Stimulated activated CD4-positive, alpha-beta T cell treated with anti-CD3 and anti-CD28 coated beads, Interleukin-1b, Interleukin-23, amount 100 ng/mL, for 24 hours (primary cell): ENCODE measurements around the gene MYCBPAP.
"Not testable (repeated sequence)": the region's sequence is repeated elsewhere in the genome, so short reads cannot be mapped to it uniquely, and the experiment has no call there.

ENCODE experiments used
- DNase-seq, 4 experiments: peaks; one replicate each; pipeline ENCODE4 v3.0.0-alpha.2; 2020; ENCODE audit warnings: low read depth in 4 of 4, low spot score in 1 of 4

The MYCBPAP gene

DNA sequence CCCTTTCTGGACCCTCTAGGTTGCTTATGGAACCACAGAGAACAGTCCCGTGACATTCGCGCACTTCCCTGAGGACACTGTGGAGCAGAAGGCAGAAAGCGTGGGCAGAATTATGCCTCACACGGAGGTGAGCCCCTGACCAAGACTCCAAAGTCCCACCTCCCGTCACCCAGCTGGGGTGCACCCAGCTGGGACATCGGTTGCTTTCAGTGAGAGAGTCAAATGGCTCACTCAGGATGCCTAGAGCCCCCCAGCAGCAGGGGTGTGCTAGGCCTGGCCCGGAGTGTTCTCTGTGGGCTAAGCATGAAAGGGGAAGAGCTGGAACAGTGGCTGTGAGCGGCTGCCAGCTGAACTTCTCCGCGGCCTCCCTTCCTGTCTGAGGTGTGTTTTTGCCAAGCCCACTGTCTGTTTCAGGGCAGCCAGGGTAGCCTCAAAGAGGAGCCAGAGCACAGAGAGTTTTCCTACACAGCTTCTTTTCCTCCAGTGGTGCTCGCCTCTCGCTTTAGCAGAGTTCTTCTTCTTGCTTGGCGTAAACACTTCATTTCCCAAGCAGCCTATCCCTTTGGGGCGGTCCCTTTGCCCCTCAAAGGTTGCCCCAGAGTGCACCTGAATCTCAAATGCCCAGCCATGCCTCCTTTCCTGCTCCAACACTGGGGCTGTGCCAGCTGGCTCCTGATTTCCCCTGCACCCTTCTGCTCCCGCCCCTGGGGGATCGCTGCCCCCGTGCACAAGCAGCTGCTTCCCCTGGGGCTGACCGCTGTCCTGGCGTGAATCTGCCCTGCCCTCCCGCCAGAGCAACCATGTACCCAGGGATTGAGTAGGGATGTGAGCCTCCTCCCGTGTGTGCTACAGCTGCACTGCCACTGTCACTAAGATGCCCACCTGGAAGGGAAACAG, 37.0 kb upstream of the MYCBPAP start:
- DNase-seq: no peak

DNA sequence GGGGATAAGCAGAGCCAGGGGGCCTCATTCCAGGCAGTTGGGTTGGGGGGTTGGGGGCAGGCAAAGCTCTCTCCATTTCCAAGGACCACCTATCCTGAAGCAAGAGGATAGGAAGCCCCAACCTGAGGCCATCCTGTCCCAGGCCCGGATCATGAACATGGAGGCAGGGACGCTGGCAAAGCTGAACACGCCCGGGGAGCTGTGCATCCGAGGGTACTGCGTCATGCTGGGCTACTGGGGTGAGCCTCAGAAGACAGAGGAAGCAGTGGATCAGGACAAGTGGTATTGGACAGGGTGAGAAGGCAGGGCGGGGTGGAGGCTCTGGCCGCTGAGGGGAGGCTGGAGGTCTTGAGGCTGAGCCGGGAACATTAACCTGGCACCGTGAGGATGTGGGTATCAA, 36.0 kb upstream of the MYCBPAP start:
- DNase-seq: no peak

DNA sequence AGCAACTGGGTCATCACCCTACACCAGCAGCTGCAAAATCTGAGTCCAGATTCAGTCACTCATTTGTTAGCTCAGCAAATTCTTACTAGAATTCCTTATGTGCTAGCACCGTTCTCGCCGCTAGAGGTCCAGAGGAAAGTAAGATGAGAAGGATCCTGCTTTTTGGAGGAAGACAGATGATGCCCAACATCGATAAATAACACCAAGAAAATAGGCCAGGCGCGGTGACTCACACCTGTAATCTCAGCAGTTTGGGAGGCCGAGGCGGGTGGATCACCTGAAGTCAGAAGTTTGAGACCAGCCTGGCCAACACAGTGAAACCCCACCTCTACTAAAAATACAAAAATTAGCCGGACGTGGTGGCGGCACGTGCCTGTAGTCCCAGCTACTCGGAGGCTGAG, 35.5 kb upstream of the MYCBPAP start:
- DNase-seq: not testable (repeated sequence)

DNA sequence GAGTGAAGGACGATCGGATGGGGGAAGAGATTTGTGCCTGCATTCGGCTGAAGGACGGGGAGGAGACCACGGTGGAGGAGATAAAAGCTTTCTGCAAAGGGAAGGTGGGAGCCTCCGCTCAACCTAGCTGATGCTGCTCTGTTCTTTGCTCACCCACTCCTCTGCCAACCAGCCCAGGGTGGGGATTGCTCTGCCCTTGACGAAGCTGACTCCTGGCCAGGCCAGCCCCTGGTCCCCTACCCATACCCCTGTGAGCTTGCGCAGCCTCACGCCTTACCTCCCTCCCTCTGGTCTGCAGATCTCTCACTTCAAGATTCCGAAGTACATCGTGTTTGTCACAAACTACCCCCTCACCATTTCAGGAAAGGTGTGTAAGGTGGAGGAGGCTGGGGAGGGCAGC, 34.3 kb upstream of the MYCBPAP start:
- no peak for DNase-seq

DNA sequence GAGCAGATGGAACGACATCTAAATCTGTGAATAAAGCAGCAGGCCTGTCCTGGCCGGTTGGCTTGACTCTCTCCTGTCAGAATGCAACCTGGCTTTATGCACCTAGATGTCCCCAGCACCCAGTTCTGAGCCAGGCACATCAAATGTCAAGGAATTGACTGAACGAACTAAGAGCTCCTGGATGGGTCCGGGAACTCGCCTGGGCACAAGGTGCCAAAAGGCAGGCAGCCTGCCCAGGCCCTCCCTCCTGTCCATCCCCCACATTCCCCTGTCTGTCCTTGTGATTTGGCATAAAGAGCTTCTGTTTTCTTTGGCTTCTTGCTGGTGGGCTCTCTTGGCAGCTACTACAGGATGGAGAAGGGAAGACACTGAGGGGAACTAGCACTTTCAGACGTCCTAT, 33.7 kb upstream of the MYCBPAP start:
- no peak for DNase-seq

DNA sequence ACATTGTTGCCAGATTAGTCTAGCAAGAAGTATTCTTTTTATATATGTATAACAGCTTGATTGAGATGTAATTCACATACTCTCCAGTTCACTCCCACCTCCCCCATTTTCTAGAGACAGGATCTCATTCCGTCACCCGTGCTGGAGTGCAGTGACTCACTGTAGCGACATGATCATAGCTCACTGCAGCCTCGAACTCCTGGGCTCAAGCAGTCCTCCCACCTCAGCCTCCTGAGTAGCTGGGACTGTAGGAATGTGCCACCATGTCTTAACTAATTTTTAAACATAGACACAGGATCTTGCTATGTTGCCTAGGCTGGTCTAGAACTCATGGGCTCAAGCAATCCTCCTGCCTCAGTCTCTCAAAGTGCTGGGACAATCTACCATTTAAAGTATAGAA, 32.9 kb upstream of the MYCBPAP start:
- DNase-seq: no peak

DNA sequence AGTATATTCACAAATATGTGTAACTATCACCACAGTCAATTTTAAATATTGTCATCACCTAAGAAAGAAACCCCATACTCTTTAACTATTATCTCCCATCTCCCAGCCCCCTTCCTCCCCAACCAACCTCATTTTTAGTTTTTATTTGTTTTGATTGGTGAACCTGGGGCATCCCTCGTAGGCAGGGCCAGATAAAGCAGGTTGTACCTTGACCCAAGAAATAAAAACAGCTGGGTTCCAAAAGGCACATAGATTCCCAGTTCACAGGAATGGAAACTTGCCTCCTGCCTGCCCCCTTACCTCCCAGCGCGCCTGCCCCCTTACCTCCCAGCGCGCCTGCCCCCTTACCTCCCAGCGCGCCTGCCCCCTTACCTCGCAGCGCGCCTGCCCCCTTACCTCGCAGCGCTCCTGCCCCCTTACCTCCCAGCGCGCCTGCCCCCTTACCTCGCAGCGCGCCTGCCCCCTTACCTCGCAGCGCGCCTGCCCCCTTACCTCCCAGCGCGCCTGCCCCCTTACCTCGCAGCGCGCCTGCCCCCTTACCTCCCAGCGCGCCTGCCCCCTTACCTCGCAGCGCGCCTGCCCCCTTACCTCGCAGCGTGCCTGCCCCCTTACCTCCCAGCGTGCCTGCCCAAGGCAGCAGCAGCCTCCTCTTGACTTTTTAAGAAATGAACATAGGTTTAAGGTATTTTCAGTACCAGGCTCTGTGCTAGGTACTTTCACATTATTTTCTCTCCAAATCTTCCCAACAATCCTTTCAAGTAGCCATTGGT, 32.3 kb upstream of the MYCBPAP start:
- not testable (repeated sequence) for DNase-seq

DNA sequence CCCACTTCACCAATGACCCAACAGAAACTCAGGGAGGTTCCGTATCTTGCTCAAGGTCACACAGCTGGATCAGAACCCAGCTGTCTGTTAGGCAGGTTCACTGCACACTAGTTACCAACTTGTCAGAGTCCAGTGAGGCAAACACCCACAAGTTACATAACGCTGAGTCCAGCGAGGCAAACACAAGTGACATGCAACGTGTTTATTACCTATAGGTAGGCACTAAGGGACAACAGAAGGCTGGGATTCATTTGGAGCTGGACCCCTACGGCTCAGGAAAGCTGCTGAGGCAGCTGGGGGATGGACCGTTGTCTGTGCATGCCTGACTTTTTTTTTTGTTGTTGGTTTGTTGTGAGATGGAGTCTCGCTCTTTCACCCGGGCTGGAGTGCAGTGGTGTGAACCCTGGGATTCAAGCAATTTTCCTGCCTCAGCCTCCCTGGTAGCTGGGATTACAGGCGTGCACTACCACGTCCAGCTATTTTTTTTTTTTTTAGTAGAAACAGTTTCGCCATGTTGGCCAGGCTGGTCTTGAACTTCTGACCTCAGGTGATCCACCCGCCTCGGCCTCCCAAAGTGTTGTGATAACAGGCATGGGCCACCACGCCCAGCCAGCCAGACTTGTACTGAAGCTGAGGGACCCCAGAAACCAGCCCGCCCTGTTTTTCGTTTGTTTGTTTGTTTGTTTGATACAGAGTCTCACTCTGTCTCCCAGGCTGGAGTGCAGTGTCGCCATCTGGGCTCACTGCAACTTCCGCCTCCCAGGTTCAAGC, 31.5 kb upstream of the MYCBPAP start:
- no peak for DNase-seq

DNA sequence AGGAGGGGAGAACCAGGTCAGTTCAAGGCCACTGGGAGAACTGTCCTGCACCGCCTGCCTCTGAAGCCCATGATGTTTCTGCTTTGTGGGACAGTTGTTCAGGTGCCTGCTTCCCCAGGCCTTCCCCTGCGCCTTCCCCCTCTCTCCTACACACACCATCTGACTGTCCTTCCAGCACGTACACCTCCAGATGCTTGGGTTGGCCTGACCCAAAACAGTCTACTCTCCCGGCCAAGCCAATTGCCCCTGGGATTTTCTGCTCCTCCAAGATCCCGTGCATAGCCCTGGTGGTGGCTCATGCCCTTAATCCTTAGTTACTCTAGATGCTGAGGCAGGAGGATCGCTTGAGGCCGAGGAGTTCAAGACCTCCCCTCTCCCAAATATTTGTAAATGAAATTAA, 30.3 kb upstream of the MYCBPAP start:
- DNase-seq: no peak

DNA sequence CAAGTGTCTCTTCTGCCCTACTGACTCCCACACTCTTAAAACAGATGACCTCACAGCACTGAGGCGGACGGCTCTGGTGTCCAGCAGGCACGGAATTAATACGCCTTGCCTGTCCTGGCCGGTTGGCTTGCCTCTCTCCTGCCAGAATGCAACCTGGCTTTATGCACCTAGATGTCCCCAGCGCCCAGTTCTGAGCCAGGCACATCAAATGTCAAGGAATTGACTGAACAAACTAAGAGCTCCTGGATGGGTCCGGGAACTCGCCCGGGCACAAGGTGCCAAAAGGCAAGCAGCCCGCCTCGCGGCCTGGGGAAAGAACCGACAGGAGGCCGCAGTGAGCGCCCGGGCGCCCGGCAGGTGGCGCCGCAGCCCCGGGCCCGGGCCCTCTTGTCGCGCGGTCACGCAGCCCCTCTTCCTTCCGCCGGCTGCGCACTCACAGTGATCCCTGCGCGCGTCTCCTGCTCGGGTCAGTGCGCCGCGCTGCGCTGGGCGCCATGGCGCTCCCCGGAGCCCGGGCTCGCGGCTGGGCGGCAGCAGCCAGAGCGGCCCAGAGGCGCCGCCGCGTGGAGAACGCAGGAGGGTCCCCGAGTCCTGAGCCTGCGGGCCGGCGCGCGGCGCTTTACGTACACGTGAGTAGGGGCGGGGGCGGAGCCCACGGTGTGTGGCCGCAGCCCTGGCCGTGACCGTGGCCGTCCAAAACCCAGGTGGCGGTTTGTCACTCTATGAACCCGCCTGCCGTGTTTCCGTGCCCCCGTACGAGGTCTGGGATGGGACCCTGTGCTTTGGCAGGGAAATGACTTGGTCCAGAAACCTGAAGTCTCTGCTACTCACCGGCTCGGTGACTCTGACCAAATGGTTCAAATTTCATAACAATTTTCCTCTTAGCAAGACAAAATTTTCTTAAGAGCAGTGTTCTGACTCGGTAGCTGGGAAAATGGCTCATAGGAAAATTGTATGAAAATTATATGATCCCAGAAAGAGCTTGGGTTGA, 29.6 kb upstream of the MYCBPAP start, which contains the start of gene RSAD1:
Gene RSAD1 (plus strand): TSS at position 470 of the 991 bp plus-strand sequence. CDS start 25 bp downstream, at position 495.
- DNase-seq: peak; percentile 67 to 78 (median 71)

DNA sequence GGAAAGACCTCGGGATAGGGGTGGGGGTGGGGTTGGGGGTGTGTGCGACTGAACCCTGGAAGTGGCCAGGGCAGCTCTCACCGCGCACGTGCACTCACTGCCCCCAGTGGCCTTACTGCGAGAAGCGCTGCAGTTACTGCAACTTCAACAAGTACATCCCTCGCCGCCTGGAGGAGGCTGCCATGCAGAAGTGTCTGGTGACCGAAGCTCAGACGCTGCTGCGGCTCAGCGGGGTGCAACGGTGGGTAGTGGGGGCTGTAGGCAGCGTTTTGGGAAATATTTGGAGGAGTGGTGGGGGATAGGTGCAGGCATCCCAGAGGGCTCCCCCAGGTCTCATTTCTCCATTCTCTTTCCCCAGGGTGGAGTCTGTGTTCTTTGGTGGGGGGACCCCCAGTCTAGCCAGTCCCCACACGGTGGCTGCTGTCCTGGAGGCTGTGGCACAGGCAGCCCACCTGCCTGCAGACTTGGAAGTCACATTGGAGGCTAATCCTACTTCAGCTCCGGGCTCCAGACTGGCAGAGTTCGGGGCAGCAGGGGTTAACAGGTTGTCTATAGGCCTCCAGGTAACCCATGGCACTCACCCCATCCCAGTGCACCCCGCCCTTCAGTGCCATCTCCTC, 28.6 kb upstream of the MYCBPAP start:
- peak; percentile 26 to 60 (median 44) for DNase-seq

DNA sequence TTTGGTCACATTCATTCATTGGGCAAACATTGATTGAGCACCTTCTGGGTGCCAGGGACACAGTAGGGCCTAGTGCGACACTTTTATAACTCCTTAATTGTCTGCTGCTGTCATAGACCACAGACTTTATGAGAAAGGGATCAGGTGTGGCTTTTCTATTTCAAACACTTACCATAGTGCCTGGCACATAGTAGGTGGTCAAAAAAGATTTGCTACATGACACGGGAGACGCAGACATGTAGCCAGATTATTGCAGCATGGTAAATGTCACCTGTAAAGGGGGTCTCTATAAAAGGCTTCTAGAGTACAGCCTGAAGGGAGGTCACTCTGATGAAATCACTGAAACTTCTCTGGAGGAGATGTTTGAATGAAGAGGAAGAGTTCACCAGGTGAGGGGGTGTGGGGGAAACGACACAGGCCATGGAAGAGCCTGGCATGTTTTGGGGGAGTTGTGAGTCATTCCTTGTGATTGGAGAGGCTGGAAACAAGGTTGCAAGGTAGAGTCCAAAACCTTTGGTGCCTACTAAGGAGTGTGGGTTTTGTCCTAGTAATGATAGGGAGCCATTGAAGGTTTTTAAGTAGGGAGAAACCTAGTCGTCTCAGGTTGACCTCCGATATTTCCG, 28.0 kb upstream of the MYCBPAP start:
- no peak for DNase-seq

DNA sequence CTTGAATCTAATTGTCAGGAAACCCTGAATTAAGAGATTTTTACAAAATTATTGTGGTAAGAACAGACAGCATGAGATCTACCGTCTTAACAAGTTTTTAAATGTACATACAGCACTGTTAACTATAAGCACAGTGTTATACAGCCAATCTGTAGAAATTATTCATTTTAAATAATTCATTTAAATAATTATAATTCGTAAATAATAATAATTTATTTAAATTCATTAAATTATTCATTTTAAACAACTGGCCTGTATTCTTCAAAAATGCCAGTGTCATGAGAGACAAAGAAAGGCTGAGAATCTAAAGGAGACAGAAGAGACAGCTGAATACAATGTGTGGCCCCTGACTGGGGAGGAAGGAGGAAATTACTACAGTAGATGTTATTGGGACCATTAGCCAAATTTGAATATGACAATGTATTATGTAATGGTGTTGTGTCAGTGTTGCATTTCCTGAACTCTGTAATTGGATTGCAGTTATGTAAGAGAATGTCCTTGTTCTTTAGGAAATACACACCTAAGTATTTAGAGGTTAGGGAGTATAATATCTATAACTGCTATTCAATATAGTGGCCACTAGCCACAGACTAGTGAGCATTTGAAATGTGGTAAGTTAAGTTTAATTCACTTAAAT, 27.3 kb upstream of the MYCBPAP start:
- no peak for DNase-seq

DNA sequence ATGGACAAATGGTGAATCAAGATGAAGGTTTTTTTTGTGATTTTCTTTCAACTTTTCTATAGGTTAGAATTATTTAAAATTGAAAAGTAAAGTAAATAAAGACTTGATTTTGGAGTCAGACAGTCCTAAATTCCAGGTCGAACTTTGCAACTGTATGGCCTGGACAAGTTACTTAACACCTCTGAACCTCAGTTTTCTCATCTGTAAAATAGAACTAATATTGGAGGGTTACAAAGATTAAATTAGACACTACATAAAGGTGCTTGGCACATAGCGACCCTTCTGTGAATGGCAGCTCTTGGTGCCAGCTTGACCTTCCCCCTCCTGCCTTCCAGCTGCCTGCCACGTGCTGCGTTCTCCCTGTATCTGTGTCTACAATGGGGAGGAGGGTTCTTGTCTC, 26.6 kb upstream of the MYCBPAP start:
- DNase-seq: no peak

DNA sequence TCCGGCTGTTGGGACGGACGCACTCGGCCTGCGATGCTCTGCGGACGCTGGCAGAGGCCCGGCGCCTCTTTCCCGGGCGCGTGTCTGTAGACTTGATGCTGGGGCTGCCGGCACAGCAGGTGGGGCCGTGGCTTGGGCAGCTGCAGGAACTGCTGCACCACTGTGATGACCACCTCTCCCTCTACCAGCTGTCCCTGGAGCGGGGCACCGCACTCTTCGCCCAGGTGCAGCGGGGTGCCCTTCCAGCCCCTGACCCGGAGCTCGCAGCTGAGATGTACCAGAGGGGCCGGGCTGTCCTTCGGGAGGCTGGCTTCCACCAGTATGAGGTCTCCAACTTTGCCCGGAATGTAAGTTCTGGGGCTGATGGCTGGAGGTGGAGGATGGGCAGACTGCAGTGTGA, 26.1 kb upstream of the MYCBPAP start:
- DNase-seq: no peak

DNA sequence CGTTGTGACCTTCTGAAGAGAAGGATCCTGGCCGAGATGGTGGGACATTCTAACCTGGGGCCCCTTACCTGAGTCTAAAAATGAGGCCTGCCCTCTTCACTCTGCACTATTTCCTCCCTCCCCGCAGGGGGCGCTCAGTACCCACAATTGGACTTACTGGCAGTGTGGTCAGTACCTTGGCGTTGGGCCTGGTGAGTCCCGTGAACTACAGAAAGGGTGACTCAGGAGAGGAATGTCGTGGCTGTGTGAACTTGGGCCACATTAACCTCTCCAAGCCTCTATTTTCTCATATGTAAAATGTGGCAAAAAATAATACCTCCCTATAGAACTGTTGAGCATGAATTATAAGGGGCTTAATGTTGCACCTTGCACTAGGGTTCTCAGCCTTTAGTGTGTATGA, 25.7 kb upstream of the MYCBPAP start:
- peak; percentile 49 to 65 (median 52) for DNase-seq

DNA sequence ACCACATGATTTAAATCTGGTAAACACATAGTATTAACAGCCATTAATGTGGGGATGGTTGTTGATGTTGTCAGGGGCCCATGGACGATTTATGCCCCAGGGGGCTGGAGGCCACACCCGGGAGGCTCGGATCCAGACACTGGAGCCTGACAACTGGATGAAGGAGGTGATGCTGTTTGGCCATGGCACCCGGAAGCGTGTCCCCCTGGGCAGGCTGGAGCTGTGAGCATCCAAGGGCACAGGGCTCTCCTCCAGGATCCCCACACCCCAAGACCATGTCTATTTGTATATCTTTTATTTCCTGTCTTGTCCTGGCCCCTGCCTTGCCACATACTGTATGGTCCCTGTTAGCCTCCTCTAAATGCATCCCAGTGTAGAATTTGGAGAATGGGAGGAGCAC, 25.0 kb upstream of the MYCBPAP start:
- no peak for DNase-seq

DNA sequence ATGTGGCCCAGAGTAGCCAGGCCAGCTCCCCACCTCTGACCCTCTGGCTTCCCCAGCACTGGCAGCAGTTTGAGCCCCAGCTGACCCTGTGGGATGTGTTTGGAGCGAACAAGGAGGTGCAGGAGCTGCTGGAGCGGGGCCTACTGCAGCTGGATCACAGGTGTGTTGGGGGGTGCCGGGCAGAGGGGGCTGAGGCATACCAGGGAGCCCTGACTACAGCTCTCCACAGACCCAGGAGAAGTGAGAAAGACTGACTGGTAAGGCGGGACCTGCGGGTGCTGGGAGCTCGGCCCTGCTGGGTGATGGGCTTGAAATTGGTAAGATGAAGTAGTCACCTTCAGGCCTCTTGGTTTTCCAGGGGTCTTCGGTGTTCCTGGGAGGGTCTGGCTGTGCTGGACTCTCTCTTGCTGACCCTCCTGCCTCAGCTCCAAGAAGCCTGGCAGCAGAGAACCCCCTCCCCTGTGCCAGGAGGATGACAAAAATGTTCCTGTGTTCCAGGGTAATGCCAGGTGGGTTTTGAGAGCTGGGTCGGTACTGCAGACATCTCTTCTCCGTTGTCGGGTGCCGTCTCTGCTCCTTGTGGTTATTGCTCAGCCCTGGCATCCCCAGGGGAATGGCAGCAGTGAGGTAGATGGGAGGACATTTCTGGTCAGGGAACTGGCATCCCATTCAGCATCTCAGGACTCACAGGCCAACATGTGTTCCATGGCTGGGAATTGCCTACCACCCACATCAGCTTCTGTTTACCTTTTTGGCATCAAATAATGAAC, 23.7 kb upstream of the MYCBPAP start:
- DNase-seq: no peak
